Activated B cell treated with CpG ODN at 0.5 μM for 24 hours (primary cell): Measurements from ENCODE around the gene GYPE. TPM values are rescaled to one million over a fixed set of nuclear protein-coding genes. Genes with fewer than 3 reads are reported as not detected.
"Not testable (repeated sequence)": the region's sequence is repeated elsewhere in the genome, so short reads cannot be mapped to it uniquely, and the experiment has no call there.

Source experiments
- ATAC-seq: fragments of 200-7000 bp; cut with Tn5 transposase; one replicate; pipeline ENCODE4 v1.10.0; 2021; ENCODE audit warnings: low read depth, mild to moderate bottlenecking, moderate library complexity
- CTCF ChIA-PET: fragments of 350-600 bp; sonication (Branson Sonifier 250); formaldehyde crosslinking; loops from one replicate; lab custom pipeline; 2021; ENCODE audit warnings: antibody characterized with exemption; lab: Charles Lee
- POLR2A ChIA-PET: fragments of 350-600 bp; sonication (Branson Sonifier 250); formaldehyde crosslinking; loops from one replicate; lab custom pipeline; 2021; ENCODE audit warnings: antibody characterized with exemption; lab: Charles Lee
- DNase-seq: peaks from one replicate; pipeline ENCODE4 v3.0.0; 2022
- H3K27ac Mint-ChIP-seq: one replicate; pipeline ENCODE4 v1.8.0; 2020; ENCODE audit warnings: mixed read lengths
- H3K27me3 Mint-ChIP-seq: one replicate; pipeline ENCODE4 v1.8.0; 2021; ENCODE audit warnings: mixed read lengths
- H3K36me3 Mint-ChIP-seq: one replicate; pipeline ENCODE4 v1.8.0; 2021; ENCODE audit warnings: low read depth, mixed read lengths
- H3K4me1 Mint-ChIP-seq: one replicate; pipeline ENCODE4 v1.8.0; 2021; ENCODE audit warnings: mixed read lengths
- H3K4me3 Mint-ChIP-seq: one replicate; pipeline ENCODE4 v1.8.0; 2020; ENCODE audit warnings: mild to moderate bottlenecking, mixed read lengths
- H3K9me3 Mint-ChIP-seq: one replicate; pipeline ENCODE4 v1.8.0; 2020; ENCODE audit warnings: mixed read lengths
- intact Hi-C: fragments of 100-400 bp; cut with micrococcal nuclease; formaldehyde crosslinking; loops from one replicate; pipeline ENCODE4 v1.15.1; 2024
- total RNA-seq: library from RNA; stranded (reverse); gene quantifications from 2 replicates; pipeline ENCODE4 v1.2.3, GENCODE V29; 2022

The GYPE gene
- total RNA-seq, 1 donor from 2014 or later, result 3.7 TPM

- POLR2A ChIA-PET, CTCF ChIA-PET, H3K27me3 Mint-ChIP-seq, ATAC-seq, intact Hi-C loops, H3K4me3 Mint-ChIP-seq, DNase-seq, H3K27ac Mint-ChIP-seq, H3K36me3 Mint-ChIP-seq, H3K4me1 Mint-ChIP-seq: not testable (repeated sequence)
- H3K9me3 Mint-ChIP-seq, result peaks cover 11% of the 10 kb centered on the region
Measured at GRCh38 chr4:143829239-143829620, 76.1 kb downstream of the GYPE start.

Other genes with a start within 250 kb of the GYPE start
- not detected in 2 replicates for gene FREM3, start 204.9 kb downstream of the GYPE start, total RNA-seq
- gene GYPB, start 113.8 kb upstream of the GYPE start, total RNA-seq, result not detected in 2 replicates
- 0.66 TPM in 1 of 2 replicates, not detected in the other for gene GYPA, start 235.2 kb upstream of the GYPE start, total RNA-seq